ENCODE measurements around the gene APOL1.

GRCh38 chr22:36238373-36239149 lies 14.4 kb upstream of the APOL1 start:
- no peak for TF ChIP-seq FOXM1 (CRISPR knock-in tag; IDR thresholded peaks at IDR 0.05)
- no peak for TF ChIP-seq HDAC1 (CRISPR knock-in tag; IDR thresholded peaks at IDR 0.05)
- TF ChIP-seq CTCF (CRISPR knock-in tag; IDR thresholded peaks at IDR 0.05), result no peak
- no peak for TF ChIP-seq ZNF782 (CRISPR knock-in tag; IDR thresholded peaks at IDR 0.05; ENCODE audit: borderline replicate concordance)
- TF ChIP-seq RFXANK (CRISPR knock-in tag; IDR thresholded peaks at IDR 0.05), result no peak
- TF ChIP-seq CSRNP2 (CRISPR knock-in tag; conservative IDR thresholded peaks at IDR 0.05; ENCODE audit: low read depth), result no peak
- no peak for TF ChIP-seq POLR2AphosphoS5 (IDR thresholded peaks at IDR 0.05; ENCODE audit: low read depth, low read length)
- no peak for TF ChIP-seq PPARG (CRISPR knock-in tag; conservative IDR thresholded peaks at IDR 0.05)
- TF ChIP-seq USF2 (IDR thresholded peaks at IDR 0.05; ENCODE audit: low read depth, low read length), result no peak
- TF ChIP-seq USF2 (CRISPR knock-in tag; IDR thresholded peaks at IDR 0.05; ENCODE audit: borderline replicate concordance), result no peak
- no peak for TF ChIP-seq FOXA1 (IDR thresholded peaks at IDR 0.05)
- TF ChIP-seq FOXA1 (CRISPR knock-in tag; IDR thresholded peaks at IDR 0.05), result no peak
- TF ChIP-seq CHD2 (IDR thresholded peaks at IDR 0.05; ENCODE audit: low read depth, low read length), result no peak
- TF ChIP-seq EZH2 (conservative IDR thresholded peaks at IDR 0.05; ENCODE audit: low read depth, low read length), result no peak
